Cerebellar nuclear complex (tissue), 1 donor: ENCODE data around the gene RRP8.

Experiments used
- DNase-seq, 2 experiments: peaks; one replicate each; lab custom pipeline; 2025; lab: John Stamatoyannopoulos, UW

Gene RRP8

DNA sequence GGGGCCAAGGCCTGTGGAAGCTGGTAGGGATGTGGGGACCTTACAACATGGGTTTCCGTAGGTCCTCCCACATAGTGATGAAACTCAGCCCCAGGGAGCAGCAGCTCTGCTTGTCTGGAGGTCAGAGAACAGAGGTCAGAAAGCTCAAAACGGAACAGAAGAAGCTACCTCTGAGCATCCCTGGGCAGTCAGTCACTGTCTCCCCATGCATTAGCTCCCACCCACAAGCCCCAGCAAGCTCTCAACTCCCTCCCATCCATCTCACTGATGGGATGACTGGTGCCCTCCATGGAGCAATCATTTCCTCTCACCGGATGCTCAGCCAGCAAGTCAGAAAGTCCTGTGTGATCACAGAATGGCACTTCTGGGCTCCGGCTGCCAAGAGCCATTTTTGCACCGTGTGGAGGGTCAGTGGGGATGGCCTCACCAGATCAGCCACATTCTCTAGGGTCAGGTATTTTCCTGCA is 13.9 kb upstream of the RRP8 start:
- DNase-seq = no peak

- no peak for DNase-seq
Measured at GRCh38 chr11:6616596-6617250, 13.3 kb upstream of the RRP8 start.

DNA sequence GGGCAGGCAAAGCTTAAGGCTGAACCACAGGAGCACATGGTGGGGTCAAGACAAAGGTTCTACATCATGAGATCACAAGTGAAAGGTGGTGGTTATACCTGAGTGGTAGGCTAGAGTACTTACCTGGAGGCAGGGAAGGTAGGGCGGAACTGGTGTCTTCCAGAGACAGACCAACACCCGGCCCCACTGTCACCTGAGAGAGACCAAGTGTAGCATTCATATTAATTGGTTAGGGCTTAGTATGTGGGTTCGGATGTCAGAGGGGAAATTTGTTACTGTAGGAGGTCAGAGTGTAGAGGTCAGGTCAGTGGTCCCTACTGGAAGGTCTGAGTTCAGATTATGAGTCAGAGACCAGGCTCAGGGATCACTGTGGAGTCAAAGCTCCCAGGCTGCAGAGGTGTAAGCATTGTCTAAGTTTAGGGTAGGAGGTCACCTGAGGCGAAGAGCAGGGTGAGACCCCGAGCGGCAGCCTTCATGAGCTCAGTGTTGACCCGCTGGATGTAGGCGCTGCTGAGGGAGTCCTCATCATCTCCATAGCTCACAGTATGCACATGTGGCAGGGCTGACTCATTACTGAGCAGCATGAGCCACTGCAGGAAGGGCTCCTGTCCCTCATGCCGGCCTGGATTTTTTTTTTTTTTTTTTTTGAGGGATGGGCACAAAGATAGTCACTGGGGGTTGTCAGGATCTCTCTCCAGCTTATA is 12.6 kb upstream of the RRP8 start:
- DNase-seq = no peak

GRCh38 chr11:6615046-6615445 is 11.6 kb upstream of the RRP8 start:
- no peak for DNase-seq

DNA sequence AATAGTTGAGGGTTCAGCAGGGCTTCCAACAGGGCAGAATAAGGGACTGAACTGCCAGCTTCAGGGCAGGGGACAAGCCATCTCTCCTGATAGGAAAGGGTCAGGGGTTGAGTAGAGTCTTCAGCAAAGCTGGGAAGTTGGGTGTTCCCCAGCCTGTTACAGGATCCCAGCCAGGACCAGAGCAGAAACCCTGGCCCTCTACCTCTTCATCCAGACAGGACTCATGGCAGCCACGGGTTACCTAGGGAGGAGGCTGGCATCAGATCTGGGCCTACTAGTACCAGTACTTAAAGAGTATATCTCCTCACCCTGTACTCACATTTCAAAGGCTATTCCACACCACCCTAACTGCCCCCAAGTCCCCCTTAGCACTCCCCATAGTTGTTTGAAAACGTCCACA is 11.0 kb upstream of the RRP8 start:
- no peak for DNase-seq

- DNase-seq = no peak
Measured at GRCh38 chr11:6613496-6613895, 10.1 kb upstream of the RRP8 start.

GRCh38 chr11:6612213-6613041 is 9.0 kb upstream of the RRP8 start, which contains the start of gene TAF10:
Gene TAF10, minus strand, starts transcription at chr11:6612216. Its CDS starts 27 bp downstream, at chr11:6612189.
- DNase-seq = peak; percentile 61 to 75

DNA sequence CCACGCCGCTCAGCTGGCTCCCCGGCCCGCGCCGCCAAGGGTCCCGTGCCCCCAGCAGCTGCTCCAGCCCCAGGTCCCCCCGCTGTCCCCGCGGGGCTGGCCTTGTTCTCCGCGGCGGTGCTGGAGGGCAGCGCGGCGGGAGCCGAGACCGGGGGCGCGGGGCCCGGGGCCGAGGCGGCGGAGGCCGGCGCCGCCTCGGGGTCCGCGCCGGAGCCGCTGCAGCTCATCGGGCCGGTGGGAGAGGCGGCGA is 8.5 kb upstream of the RRP8 start:
- no peak for DNase-seq

DNA sequence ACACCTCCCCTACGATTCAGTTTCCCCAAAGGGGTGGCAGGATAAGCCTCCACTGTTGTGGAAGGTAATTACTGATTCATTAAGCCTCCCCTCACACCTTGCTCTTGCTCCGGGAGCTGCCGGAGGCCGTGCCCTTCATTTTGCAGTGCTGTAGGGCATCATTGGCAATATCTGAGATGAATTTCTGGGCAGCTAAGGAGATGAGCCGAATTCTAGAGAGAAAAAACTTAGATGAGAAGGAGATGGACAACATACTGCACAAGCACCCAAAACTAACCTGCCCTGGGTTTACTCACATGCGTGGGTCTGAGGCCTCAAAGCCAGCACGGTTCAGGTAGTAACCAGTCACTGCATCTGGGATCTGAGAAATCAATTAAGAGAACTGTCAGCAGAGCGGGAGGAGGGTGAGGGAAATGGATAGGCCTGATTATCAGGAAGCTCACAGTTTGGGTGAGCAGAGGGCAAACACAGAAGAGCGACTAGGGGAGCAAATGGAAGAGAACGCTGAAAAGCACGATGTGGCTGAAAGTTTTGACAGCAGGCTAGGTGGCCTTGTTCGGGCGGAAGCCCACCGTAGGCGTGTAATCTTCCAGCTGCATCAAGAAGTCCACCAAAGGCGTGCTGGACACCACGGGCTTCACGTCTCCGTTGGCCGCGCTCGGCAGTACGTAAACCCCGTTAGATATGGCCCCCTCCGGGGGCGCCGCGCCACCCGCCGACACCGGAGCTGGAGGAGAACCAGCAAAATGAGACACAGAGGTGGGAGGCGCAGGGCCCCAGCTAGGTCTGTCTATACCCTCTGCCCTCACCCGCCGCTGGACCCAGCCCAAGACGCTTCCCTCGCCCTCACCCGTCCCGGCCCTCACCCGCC is 7.9 kb upstream of the RRP8 start:
- DNase-seq = no peak

DNA sequence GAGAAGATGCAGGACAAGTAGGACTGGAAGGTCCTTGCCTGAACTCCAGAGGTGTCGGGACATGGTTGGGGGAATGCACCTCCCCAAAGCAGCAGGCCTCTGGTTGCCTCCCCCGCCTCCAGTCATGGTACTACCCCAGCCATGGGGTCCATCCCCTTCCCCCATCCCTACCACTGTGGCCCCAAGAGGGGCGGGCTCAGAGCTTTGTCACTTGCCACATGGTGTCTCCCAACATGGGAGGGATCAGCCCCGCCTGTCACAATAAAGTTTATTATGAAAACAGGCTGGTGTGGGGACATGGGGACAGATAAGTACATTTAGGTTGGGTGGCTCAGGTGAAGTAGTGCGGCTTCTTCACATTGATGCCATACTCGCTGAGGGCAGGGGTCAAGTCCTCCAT is 7.2 kb upstream of the RRP8 start:
- no peak for DNase-seq

- no peak for DNase-seq
Measured at GRCh38 chr11:6609502-6610015, 6.1 kb upstream of the RRP8 start.

DNA sequence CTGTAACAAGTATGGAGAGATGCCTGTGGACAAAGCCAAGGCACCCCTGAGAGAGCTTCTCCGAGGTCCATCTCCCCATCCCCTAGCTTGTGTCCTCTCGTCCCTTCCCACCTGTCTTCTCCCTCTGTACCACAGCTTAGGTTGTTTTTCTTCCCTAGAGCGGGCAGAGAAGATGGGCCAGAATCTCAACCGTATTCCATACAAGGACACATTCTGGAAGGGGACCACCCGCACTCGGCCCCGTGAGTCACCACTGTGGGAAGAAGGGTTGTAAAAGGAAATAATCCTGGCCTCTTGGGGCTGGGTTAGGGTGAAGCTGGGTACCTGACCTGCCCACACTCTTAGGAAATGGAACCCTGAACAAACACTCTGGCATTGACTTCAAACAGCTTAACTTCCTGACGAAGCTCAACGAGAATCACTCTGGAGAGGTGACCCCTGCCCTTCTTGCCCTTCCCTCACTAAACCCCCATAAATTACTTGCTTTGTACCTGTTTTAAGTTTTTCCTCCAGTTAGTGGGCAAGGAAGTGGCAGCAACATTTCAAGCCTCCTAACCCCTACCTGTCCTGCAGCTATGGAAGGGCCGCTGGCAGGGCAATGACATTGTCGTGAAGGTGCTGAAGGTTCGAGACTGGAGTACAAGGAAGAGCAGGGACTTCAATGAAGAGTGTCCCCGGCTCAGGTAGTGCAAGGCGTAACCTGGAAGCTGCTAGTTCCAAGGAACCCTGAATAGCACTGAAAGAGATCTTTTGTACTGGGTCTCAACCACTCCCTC is 5.5 kb upstream of the RRP8 start:
- DNase-seq = no peak

DNA sequence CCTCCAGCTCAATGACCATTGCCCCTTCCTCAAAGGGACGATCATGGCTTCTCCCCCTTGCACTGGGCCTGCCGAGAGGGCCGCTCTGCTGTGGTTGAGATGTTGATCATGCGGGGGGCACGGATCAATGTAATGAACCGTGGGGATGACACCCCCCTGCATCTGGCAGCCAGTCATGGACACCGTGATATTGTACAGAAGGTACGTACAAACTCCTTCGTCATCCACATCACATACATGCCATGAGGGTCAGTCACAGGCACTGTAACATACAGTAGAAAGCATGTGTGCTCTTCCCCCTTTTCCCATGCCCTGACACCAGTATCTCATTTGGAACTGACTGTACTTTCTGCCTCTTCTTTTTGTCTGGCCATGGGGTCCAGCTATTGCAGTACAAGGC is 4.6 kb upstream of the RRP8 start:
- DNase-seq = no peak

DNA sequence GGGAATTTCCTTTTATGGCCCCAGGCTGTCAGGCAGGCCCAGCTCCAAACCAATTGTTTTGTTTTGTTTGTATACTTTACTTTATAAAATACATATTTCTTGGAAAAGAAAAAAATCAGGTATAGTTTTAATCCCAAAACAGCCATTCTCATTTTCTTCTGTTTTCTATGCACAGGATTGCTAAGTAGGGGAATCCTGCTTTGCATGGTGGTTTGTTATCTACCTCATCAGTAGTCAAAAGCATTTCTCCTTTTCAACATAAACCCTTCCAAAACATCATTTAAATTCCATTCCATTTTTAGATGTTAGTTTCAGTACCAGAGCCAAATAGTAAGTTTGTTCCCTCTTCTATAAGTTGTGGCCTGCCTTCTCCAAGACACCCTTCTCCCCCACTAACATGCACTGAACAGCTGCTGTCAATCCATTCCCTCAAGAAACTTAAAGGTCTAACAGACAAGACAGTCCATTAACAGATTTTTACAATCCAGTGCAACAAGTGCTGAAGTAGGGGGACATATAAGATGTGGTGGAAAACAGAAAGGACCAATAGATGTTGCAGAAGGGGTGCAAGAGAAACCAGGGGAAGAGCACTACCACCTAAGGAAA is 3.9 kb upstream of the RRP8 start:
- no peak for DNase-seq

DNA sequence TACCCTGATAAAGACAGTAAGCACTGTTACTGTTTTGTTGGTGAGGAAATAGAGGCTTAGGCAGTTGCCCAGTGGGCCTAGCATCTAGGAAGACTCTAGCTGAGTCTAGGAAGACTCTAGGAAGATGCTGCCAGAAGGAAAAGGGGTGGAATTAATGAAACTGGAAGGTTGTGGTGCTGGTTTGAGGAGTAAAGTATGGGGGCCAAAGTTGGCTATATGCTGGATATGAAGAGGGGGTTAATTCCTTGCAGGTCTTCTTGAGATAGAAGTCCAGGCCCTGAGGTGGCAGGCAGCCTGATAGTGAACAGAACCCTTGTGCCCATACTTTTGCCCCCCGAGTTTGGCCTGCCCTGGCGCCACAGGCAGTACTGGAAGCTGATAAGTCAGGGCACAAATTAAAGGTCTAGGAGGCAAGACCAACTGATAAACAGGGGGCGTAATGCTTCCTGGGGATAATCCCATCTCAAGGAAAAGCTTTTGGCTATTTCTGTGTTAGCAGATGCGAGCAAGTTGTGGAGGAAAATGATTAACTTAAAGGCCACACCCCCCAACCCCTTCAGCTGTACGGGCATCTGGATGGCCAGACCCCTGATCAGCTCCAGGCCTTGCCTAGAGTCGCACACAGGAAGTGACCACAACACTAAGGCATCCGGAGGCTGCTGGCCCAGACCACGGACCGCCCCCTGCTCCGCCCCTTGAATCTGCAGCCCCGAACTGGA is 3.2 kb upstream of the RRP8 start:
- no peak for DNase-seq

GRCh38 chr11:6604790-6605189 is 1.4 kb upstream of the RRP8 start:
- no peak for DNase-seq

GRCh38 chr11:6604081-6604626 is 738 bp upstream of the RRP8 start:
- DNase-seq = no peak

GRCh38 chr11:6602096-6602940 is 1.1 kb downstream of the RRP8 start:
- DNase-seq = no peak

- DNase-seq = no peak
Measured at GRCh38 chr11:6601041-6601461, 2.4 kb downstream of the RRP8 start.
